ENCODE results near the gene PKD1L1. TPM values are rescaled to one million over a fixed set of nuclear protein-coding genes. Genes with fewer than 3 reads are reported as not detected.

The PKD1L1 gene
- total RNA-seq, 2 experiments from 2014 or later = 0.17 to 0.34 TPM

GRCh38 chr7:47814905-47815613 lies 133.2 kb downstream of the PKD1L1 start:
- ATAC-seq (ENCODE audit: low read depth) (no peak), DNase-seq (no peak)
- POLR2A ChIA-PET = no interaction called here
- Mint-ChIP-seq H3K36me3 (no peaks in the 10 kb centered on the region), H3K27me3 (no peaks in the 10 kb centered on the region), H3K4me1 (no peaks in the 10 kb centered on the region), H3K4me3 (no peak overlapping the region), H3K27ac (no peak overlapping the region), H3K9me3 (no peaks in the 10 kb centered on the region)

GRCh38 chr7:47813620-47814260 lies 134.5 kb downstream of the PKD1L1 start:
- Mint-ChIP-seq H3K27ac (no peak overlapping the region), H3K4me3 (no peak overlapping the region), H3K9me3 (no peaks in the 10 kb centered on the region), H3K27me3 (no peaks in the 10 kb centered on the region), H3K36me3 (no peaks in the 10 kb centered on the region), H3K4me1 (no peaks in the 10 kb centered on the region)
- POLR2A ChIA-PET = no interaction called here
- DNase-seq = no peak
- no peak for ATAC-seq (ENCODE audit: low read depth)

GRCh38 chr7:47812429-47813136 lies 135.7 kb downstream of the PKD1L1 start:
- H3K4me1 Mint-ChIP-seq = no peaks in the 10 kb centered on the region
- POLR2A ChIA-PET = interaction anchor here (0.6 kb wide), 1 partner anchor 676 kb away, joined by 3 read pairs; no protein-coding TSS in a partner anchor
- ATAC-seq (ENCODE audit: low read depth) (no peak), DNase-seq (no peak)
- H3K27ac Mint-ChIP-seq = no peak overlapping the region
- H3K4me3 Mint-ChIP-seq = no peak overlapping the region
- no peaks in the 10 kb centered on the region for H3K9me3 Mint-ChIP-seq
- H3K27me3 Mint-ChIP-seq = no peaks in the 10 kb centered on the region
- H3K36me3 Mint-ChIP-seq = no peaks in the 10 kb centered on the region

- H3K27ac Mint-ChIP-seq = no peak overlapping the region
Observed at GRCh38 chr7:47811632-47812380, 136.5 kb downstream of the PKD1L1 start.

GRCh38 chr7:47809387-47809786 lies 138.9 kb downstream of the PKD1L1 start:
- Mint-ChIP-seq H3K9me3 (no peaks in the 10 kb centered on the region), H3K27me3 (peaks cover 4% of the 10 kb centered on the region), H3K27ac (no peak overlapping the region), H3K36me3 (no peaks in the 10 kb centered on the region), H3K4me3 (no peak overlapping the region), H3K4me1 (no peaks in the 10 kb centered on the region)
- ATAC-seq (ENCODE audit: low read depth) = no peak
- no peak for DNase-seq
- POLR2A ChIA-PET = no interaction called here

More at GRCh38 chr7:47811632-47812380, 136.5 kb downstream of the PKD1L1 start:
- no peaks in the 10 kb centered on the region for H3K9me3 Mint-ChIP-seq
- ATAC-seq (ENCODE audit: low read depth) (no peak), DNase-seq (no peak)
- no peaks in the 10 kb centered on the region for H3K36me3 Mint-ChIP-seq
- POLR2A ChIA-PET = interaction anchor here (0.6 kb wide), 1 partner anchor 676 kb away, joined by 3 read pairs; no protein-coding TSS in a partner anchor
- no peaks in the 10 kb centered on the region for H3K4me1 Mint-ChIP-seq
- H3K27me3 Mint-ChIP-seq = peaks cover 2% of the 10 kb centered on the region
- no peak overlapping the region for H3K4me3 Mint-ChIP-seq

- POLR2A ChIA-PET = no interaction called here
- Mint-ChIP-seq H3K9me3 (no peaks in the 10 kb centered on the region), H3K27me3 (peaks cover 4% of the 10 kb centered on the region), H3K4me1 (no peaks in the 10 kb centered on the region), H3K4me3 (no peak overlapping the region), H3K27ac (no peak overlapping the region), H3K36me3 (no peaks in the 10 kb centered on the region)
- DNase-seq (no peak), ATAC-seq (ENCODE audit: low read depth) (no peak)
Observed at GRCh38 chr7:47808321-47808720, 139.9 kb downstream of the PKD1L1 start.

- Mint-ChIP-seq H3K27ac (no peak overlapping the region), H3K4me3 (no peak overlapping the region), H3K36me3 (no peaks in the 10 kb centered on the region), H3K4me1 (no peaks in the 10 kb centered on the region), H3K9me3 (no peaks in the 10 kb centered on the region), H3K27me3 (peaks cover 4% of the 10 kb centered on the region)
- POLR2A ChIA-PET = no interaction called here
- ATAC-seq (ENCODE audit: low read depth) (no peak), DNase-seq (no peak)
Observed at GRCh38 chr7:47807756-47808155, 140.5 kb downstream of the PKD1L1 start.

GRCh38 chr7:47807126-47807525 lies 141.1 kb downstream of the PKD1L1 start:
- no peak overlapping the region for H3K4me3 Mint-ChIP-seq
- H3K27me3 Mint-ChIP-seq = peaks cover 4% of the 10 kb centered on the region
- H3K4me1 Mint-ChIP-seq = no peaks in the 10 kb centered on the region
- H3K36me3 Mint-ChIP-seq = no peaks in the 10 kb centered on the region
- H3K27ac Mint-ChIP-seq = no peak overlapping the region
- no peaks in the 10 kb centered on the region for H3K9me3 Mint-ChIP-seq
- DNase-seq (no peak), ATAC-seq (ENCODE audit: low read depth) (no peak)
- POLR2A ChIA-PET = no interaction called here

- ATAC-seq (ENCODE audit: low read depth) = no peak
- H3K9me3 Mint-ChIP-seq = no peaks in the 10 kb centered on the region
- DNase-seq = no peak
- POLR2A ChIA-PET = no interaction called here
- no peaks in the 10 kb centered on the region for H3K4me1 Mint-ChIP-seq
- H3K36me3 Mint-ChIP-seq = no peaks in the 10 kb centered on the region
- no peak overlapping the region for H3K4me3 Mint-ChIP-seq
- H3K27me3 Mint-ChIP-seq = peaks cover 4% of the 10 kb centered on the region
- no peak overlapping the region for H3K27ac Mint-ChIP-seq
Observed at GRCh38 chr7:47806701-47807103, 141.6 kb downstream of the PKD1L1 start.

GRCh38 chr7:47804767-47805545 lies 143.3 kb downstream of the PKD1L1 start:
- Mint-ChIP-seq H3K9me3 (no peaks in the 10 kb centered on the region), H3K36me3 (no peaks in the 10 kb centered on the region), H3K4me1 (no peaks in the 10 kb centered on the region), H3K4me3 (no peak overlapping the region), H3K27ac (no peak overlapping the region), H3K27me3 (peaks cover 4% of the 10 kb centered on the region)
- ATAC-seq (ENCODE audit: low read depth) (no peak), DNase-seq (no peak)
- POLR2A ChIA-PET = no interaction called here

- Mint-ChIP-seq H3K4me1 (no peaks in the 10 kb centered on the region), H3K27me3 (peaks cover 4% of the 10 kb centered on the region), H3K36me3 (no peaks in the 10 kb centered on the region), H3K4me3 (no peak overlapping the region), H3K9me3 (no peaks in the 10 kb centered on the region), H3K27ac (no peak overlapping the region)
- ATAC-seq (ENCODE audit: low read depth) (no peak), DNase-seq (no peak)
- POLR2A ChIA-PET = no interaction called here
Observed at GRCh38 chr7:47803846-47804245, 144.4 kb downstream of the PKD1L1 start.

- no peak overlapping the region for H3K27ac Mint-ChIP-seq
- POLR2A ChIA-PET = no interaction called here
- no peak overlapping the region for H3K4me3 Mint-ChIP-seq
- no peaks in the 10 kb centered on the region for H3K4me1 Mint-ChIP-seq
- peaks cover 4% of the 10 kb centered on the region for H3K27me3 Mint-ChIP-seq
- H3K36me3 Mint-ChIP-seq = no peaks in the 10 kb centered on the region
- DNase-seq = no peak
- H3K9me3 Mint-ChIP-seq = no peaks in the 10 kb centered on the region
- ATAC-seq (ENCODE audit: low read depth) = no peak
Observed at GRCh38 chr7:47803025-47803424, 145.2 kb downstream of the PKD1L1 start.

- H3K4me1 Mint-ChIP-seq = no peaks in the 10 kb centered on the region
- POLR2A ChIA-PET = no interaction called here
- no peaks in the 10 kb centered on the region for H3K36me3 Mint-ChIP-seq
- no peaks in the 10 kb centered on the region for H3K9me3 Mint-ChIP-seq
- no peak overlapping the region for H3K27ac Mint-ChIP-seq
- no peak for DNase-seq
- H3K27me3 Mint-ChIP-seq = peaks cover 2% of the 10 kb centered on the region
- ATAC-seq (ENCODE audit: low read depth) = no peak
- no peak overlapping the region for H3K4me3 Mint-ChIP-seq
Observed at GRCh38 chr7:47801423-47801822, 146.8 kb downstream of the PKD1L1 start.
